Measurements from ENCODE around the gene ZNF804B.

DNA sequence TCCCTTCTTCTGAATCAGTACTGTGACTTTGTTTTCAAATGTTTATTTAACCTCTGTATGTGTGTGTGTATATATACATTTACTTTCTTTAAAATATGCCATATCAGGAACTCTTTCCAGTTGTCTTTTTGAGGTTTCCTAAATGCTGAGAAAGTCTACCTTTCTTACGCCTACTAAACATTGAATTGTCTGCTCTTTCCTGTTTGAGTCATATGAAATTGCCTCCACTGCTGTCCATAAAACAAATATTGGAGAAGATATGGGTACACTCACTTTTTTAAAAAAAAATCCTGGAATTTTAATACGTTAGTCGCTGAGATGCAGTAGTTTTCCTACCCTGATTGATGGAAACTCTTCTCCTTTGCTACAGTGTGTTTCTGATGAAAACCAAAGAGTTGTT lies 334.8 kb downstream of the ZNF804B start:
- TF ChIP-seq, protein P1, sequence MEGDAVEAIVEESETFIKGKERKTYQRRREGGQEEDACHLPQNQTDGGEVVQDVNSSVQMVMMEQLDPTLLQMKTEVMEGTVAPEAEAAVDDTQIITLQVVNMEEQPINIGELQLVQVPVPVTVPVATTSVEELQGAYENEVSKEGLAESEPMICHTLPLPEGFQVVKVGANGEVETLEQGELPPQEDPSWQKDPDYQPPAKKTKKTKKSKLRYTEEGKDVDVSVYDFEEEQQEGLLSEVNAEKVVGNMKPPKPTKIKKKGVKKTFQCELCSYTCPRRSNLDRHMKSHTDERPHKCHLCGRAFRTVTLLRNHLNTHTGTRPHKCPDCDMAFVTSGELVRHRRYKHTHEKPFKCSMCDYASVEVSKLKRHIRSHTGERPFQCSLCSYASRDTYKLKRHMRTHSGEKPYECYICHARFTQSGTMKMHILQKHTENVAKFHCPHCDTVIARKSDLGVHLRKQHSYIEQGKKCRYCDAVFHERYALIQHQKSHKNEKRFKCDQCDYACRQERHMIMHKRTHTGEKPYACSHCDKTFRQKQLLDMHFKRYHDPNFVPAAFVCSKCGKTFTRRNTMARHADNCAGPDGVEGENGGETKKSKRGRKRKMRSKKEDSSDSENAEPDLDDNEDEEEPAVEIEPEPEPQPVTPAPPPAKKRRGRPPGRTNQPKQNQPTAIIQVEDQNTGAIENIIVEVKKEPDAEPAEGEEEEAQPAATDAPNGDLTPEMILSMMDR (IDR thresholded peaks at IDR 0.05; ENCODE audit: insufficient read depth, low read length) = no peak
- TF ChIP-seq POLR2AphosphoS5 (IDR thresholded peaks at IDR 0.05; ENCODE audit: low read depth) (no peak), GABPA (IDR thresholded peaks at IDR 0.05; ENCODE audit: low read depth) (no peak)
